Raji (cell line): ENCODE data around the gene ISCU.

Experiments used
- POLR2A ChIP-seq: IDR thresholded peaks from 2 replicates; pipeline ENCODE4 v1.6.1; 2011; ENCODE audit warnings: low read depth, low read length, control low read depth; ENCODE audit not compliant: insufficient read depth

ISCU gene

DNA sequence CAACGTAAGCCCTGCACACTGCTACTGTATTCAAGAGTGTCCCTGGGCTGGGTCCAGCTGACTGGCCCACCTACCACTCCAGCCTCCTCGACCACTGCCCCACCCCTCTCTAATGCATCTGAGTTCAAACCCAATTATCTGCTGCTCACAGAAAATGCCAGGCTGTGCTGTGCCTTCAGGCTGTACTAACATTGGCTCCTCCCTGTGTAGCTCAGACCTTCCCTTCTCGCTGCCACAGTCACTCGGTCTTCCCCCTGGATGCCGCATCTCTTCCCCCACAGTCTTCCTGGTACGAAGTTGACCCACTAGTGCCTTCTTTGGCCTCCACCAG, 35.3 kb upstream of the ISCU start:
- TF ChIP-seq POLR2A = no peak

DNA sequence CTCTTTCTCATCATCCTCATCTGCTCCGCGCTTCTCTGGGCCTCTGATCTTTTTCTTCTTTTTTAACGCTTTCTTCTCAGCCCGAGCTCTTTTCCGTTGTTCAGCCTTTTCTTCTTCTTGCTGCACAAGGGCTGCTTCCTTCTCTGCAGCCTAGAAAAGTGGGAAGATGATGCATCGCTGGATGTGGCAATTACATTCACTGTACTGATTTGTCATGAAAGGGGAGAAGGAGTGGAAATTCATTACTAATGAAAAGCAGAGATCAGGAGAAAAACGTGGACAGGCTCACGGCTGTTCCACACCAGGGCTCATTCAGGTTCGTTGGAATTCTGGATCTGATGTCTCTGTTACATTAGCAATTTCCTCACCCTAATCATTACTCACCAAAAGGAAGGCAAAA, 32.2 kb upstream of the ISCU start:
- no peak for TF ChIP-seq POLR2A

DNA sequence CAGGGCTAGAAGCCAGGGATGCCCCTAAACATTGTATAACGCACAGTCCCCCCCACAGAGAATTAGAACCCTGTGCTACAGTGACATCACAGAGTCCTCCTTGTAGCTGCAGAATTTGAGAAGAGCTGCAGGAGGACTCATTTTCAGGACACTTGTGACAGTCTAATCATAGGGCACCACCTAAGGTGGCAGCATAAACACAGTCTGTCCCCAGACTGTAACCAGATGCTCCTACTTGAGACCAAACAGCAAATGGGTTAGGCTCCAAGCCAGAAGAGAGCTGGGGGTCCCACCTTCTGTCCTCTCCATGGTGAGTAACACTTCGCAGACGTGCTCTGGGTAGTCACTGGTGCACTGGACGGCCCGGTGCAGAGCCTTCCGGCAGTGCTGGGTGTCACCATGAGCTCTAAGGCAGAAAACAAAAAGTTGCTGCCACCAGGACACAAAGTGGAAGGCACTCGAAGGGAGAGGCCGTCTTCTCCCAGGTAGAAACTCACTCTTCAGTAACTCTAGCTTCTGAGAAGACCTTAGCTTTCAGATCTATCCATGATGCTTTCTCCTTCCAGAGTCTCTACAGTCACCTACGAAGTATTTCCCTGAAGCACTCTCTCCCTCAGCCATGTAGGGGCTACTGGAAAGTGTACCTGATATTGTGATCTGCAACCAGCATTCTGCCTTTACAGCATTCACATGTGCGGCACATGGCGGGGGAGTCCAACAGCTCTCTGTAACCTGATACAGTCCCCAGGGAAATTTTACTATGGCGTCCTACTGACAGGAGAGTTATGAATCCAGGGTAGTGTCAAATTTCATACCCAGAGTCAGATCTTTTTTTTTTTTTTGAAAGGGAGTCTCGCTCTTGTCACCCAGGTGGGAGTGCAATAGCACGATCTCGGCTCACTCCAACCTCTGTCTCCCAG, 30.2 kb upstream of the ISCU start:
- no peak for TF ChIP-seq POLR2A

DNA sequence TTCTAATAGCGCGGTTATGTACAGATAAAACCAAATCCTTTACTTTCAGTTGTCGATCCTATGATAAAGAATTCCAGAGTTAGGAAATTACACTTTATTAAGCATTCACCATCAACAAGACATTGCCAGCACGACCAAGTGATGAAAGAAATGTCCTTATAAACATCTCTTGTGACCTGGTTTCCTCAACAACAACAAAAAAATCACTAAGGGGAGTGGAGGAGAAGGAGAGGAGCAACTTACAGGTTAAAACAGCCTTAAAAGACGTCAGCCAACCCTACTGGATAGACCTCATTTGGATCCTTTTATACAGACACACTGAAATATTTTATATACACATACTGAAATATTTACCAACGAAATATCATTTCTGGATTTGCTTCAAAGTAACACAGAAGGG, 24.2 kb upstream of the ISCU start:
- no peak for TF ChIP-seq POLR2A

DNA sequence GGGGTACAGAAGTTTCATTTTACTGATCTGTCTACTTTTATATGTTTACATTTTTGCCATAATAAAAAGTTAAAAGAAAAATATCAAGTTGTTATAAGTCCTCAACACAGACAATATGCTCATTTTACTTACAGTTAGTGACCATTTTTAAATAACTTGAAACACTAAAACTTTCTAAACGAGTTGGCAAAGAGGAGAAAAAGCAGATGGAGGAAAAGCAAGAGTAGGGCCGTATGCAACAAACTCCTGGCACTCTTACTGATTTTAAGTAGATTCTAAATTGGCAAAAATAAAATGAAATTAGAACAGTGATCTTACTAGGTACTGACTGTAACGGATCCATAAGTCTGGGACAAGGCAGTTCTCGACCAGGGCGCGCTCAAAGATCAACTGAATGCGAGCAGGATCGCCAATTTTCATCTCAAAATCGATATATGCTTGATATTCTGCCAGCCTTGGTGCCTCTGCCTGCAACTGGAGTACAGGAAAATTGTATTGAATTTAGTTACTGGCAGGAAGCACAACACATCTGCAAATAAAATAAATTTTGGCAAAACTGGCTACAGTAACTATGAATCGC, 23.7 kb upstream of the ISCU start:
- TF ChIP-seq POLR2A = no peak

DNA sequence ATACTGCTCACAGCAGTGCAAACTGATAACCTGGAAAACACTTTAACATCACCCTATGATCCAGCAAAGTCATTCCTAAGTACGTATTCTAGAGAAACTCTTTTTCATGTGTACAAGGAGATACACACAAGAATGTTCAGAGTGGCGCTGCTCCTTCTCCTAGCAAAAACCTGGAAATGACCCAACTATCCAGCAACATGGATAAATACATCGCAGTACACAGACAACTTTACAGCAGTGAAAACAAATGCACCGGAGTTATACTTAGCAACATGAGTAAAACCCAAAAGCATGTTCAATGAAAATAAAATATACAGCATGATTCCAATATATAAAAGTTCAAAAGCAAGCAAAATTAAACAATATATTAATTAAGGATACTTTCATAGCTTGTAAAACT, 20.1 kb upstream of the ISCU start:
- no peak for TF ChIP-seq POLR2A

DNA sequence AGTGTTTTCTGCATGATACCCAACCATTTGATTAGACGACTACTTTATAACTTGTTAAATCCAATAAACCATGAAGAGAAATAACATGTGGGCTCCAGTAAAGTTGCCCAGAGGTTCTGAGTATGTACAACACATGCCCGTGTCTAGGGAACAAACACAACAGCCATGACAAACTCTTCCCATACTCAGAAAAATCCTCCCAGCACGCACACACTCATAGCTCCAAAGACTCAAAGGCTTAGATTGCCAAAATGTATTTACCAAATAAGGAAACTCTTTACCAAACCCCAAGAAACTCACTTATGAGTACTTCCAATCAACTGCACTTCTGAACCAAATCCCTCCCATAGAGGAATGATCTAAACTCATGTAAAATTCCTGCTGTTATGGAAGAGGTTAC, 18.7 kb upstream of the ISCU start:
- TF ChIP-seq POLR2A = no peak

DNA sequence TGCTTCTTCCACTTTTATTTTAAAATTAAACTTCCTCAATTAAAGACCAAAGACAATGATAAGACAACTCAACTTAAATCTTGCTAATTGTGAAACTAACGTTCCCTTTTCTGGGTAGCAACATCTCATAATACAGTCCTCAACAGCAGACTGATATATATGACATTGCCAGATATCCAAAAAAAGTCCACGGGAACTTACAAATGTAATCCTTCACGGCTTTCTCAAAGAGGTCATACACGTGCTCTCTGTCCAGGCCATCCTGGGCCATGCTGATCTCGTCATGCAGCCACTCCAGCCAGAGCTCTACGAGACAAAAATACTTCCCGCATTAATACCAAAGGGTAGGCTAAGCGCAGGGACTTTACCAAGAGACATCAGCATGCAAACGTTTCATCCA, 14.7 kb upstream of the ISCU start:
- no peak for TF ChIP-seq POLR2A

DNA sequence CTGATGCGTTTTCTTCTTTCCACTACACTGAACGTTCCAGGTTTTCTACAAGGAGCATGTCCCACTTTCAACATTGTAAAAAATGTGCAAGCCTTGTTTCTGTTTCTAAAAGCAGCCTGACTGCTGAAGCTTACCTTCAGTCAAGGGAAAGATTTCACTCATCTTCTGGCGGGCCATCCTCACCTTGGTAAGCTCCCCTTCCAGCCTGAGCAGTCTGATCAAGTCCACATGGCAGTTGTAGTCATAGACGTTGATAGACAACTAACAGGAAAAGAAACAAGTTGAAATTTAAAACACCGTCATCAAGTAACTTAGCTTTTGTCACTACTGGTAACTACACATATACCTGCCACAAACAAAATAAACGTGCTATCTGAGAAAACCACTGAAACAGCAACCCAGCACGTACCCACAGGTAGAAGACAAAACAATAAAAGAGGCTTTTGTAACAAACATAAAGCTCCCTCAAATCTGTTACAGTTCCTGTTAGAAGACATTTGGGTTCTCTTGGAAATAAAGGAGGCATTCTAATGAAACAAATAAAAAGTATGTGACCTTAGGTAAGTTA, 13.4 kb upstream of the ISCU start:
- no peak for TF ChIP-seq POLR2A

DNA sequence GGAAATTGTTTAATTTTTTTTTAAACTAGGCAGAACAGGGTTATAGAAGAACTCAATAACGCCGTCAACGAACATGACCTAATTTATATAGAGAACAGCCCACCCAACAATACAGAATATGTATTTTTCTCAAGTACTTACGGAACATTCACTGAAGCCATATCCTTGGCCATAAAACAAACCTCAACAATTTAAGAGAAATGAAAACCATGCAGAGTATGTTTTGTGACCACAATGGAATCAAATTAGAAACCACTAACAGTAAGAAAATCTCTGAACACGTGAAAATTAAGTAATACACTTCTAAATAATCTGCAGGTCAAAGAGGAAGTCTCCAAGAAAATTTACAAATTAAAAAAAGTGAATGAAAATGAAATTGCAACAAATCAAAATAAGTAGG, 10.9 kb upstream of the ISCU start:
- no peak for TF ChIP-seq POLR2A

DNA sequence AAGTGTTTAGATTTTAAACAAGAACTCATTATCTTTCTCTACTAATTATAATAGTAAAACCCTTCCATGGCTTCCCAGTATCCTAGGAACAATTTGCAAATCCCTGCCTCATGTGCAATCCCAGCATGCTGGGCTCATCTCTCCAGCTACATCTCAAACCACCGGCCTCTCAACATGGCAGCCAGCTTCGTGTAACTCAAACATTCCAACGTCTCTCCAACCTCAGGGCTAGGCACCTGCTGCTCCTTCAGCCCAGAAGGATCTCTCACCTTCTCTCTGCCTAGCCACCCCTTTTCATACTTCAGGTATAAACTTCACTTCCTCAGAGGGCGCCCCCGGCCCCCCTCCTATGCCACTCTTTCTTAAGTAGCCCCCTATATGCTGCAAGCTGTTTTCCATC, 8.6 kb upstream of the ISCU start:
- TF ChIP-seq POLR2A = no peak

DNA sequence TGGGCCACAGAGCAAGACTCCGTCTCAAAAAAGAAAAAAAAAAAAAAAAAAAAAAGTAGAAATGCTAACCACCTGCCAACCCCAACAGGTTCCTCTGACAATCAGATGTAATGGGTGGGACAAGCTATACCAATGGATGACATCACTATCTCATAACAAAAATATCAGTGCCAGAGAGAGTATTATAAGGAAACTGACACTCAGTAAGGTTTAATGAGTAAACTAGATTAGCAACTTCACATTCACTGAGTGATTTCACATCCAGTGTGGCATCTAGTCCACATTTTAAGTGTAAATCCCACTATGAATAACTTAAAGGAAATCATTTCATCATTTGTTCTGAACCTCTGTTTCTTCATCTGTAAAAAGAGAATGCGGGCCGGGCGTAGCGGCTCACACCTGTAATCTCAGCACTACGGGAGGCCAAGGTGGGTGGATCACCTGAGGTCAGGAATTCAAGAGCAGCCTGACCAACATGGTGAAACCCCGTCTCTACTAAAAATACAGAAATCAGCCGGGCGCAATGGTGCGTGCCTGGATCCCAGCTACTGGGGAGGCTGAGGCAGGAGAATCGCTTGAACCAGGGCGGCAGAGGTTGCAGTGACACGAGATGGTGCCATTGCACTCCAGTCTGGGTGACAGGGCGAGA, 3.3 kb upstream of the ISCU start:
- no peak for TF ChIP-seq POLR2A

DNA sequence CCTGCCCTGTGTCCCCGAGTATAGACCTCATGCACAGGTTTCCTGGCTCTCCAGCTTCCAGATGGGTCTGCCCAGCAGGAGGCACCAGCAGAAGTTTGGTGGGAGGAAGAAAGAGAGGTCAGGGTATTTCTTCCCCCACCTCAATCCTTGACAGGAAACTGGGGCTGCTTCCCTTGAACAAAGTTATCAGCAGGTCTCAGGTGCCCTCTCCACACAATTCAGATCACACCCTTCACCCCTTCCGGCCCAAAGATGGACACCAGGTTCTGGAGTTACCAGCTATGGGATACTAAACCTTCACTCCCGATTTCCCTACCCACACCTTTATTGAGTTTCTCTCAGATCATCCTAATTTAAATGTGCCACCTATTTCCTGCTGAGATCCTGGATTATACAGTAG, 2.6 kb upstream of the ISCU start:
- no peak for TF ChIP-seq POLR2A

DNA sequence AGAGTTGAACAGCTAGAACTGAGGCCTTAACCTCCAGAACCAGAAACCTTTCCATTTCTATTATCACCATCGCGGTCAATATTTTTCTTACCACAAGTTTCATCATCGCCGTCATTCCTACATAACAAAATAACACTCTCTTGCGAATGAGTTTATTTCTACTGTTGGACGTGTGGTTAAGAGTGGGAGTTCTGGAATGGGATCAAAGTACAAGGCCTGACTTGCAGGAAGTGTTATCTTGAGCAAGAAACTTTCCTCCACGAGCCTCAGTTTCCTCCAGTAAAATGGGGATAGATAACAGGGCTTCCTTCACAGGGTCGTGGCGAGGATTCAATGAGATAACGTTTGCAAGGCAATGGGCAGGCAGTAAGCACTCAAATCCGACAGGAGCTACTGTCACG, 2.1 kb upstream of the ISCU start:
- TF ChIP-seq POLR2A = no peak

DNA sequence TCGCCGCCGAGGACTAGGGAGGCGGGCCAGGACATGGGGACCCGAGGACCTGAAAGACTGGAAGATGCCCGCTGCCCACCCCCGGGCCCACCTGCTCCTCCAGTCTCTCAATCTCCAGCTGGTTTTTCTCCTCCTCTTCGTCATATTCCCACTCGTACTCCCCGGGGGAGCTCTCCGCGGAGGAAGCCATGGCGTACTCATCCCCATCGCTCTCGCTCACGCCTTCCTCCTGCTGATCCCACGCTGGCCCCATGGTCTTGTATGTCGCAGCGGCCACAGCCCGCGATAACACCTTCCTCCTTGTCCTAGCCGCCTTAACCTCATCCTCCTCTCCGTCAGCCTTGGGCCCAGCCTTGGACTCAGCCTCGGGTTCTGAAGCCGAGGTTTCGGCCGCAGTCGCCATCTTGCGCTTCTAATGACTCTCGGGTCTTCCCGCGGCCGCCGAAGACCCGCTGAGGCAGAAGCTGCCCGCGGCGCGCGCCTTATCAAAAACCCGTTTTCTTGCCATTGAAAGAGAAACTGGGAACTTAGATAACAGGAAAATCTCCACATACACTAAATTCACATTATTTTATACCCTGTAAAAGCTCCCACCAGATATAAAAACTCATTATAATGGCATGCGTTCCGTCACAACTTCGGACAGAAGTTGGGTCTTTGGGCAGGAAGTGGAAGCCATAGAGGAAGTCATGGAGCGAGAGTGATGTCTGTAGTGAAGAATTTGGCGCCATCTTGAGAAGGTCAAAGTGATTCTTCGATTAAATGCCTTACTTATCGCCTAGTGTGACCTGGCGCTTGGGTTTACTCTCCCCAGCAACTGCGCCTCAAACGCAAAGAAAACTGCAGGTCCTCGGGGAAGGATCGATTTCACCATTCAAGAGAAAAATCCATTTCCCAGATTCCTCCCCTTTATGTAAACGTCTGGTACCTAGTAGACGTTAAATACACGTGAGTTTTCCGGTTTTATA, 1.4 kb upstream of the ISCU start, which contains the start of gene SART3:
SART3 (minus strand) TSS at position 422 of the 968 bp plus-strand sequence; CDS start at position 403, 19 bp downstream.
- peak; percentile 84 for TF ChIP-seq POLR2A
